AG08395 (cell line): Measurements from ENCODE around the gene TACO1.

Experiments
- DNase-seq: peaks from one replicate; pipeline ENCODE4 v3.0.0; 2012; ENCODE audit warnings: mixed read lengths, low spot score

The TACO1 gene

GRCh38 chr17:63640038-63640437, 39.3 kb downstream of the TACO1 start:
- DNase-seq = no peak

GRCh38 chr17:63641692-63642448, 41.2 kb downstream of the TACO1 start:
- DNase-seq = no peak

DNA sequence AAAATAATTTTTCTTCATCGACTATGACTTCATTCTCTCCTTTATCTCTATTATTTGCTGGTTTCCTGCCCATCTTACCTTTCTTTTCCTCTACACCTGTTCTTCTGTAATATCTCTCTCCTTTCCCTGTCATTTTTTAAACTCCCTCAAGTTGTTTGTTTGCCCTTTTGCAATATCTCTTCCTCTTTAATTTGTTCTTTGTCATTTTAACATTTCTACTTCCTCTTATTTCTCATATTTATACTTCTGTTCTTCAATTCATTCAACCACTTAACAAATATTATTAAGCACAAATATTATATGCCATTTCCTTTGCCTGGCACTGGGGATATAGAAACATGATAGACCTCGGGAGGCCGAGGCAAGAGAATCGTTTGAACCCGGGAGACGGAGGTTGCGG, 44.2 kb downstream of the TACO1 start:
- DNase-seq = no peak

DNA sequence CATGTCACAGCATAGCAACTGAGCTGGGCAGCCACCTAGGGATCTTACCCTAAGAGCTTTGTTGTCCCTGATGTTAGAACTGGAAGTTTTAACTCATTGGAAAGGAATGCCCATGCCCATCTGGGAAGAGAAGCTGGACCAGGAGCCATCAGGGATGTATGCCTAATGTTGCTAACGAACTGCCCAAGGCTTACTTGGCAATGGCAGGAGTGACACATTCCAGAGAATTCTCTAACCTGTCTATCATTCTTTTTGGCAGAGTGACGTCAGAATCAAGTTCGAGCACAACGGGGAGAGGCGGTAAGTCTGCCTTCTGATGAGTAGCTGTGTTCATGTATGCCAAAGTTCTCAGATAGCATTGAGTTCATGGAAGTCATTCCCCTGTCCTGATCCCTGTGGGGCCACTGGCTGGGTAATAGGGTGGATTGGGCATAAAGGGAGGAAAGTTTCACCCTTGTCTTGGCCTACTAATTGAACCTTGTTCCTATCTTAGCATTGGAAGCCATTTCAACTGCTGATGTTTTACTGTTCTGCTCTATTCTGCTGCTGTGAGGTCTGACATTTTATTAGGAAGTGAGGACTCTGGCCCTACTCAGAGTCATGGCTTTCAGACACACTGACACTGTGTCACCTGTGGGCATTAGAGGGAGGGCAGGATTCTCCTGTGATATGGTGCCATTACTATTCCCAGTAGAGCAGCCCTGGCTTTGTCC, 45.2 kb downstream of the TACO1 start:
- peak; percentile 59 for DNase-seq

- no peak for DNase-seq
Measured at GRCh38 chr17:63646488-63646806, 45.8 kb downstream of the TACO1 start.

DNA sequence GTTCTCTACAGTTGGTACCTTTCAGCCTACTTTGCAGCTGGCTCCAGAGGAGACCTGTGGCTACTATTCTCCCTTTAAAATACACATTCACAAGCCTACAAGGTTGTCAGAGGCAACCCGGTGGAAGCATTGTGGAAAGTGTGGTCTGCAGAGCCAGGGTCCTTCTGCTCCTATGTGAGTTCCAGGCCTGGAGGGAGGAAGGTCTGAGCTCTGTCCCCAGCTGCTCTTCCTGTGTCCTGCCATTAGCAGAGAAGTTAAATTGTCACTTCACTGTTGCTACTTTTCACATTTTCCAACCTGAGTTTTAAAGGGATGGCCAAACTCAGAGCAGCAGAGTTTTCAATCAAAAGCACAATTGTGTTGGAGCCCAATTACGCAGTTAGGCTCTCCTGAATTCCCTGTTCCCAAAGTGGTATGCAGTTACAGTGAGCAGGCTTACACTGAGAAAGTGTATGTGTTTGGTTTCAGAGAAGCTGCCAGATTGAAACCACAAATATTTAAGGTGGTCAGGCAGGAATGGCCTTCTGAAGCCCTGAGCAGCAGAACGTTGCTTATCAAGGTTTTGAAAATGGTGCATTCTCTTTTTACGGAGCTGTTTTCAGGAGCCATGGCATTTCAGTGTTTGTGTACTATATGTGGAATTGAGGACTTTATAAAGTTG, 46.5 kb downstream of the TACO1 start:
- peak; percentile 48 for DNase-seq

DNA sequence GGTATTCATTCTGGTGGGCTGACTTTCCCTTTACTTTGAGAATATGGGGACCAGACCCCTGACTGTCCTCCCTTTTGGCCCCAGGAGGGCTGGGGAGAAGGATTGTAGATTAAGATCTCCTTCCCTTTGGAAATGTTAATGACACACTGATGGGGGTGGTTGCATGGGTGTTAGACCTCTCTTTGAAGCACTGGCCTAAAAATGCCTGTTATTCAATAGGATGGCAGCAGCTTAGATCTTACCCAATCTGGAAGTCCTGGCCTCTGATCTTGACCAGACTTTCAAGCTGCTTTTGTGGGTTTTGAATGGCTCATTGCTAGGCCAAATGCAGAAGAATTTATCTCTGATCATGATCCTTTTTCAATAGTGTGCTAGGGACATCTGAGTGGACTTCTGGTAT, 47.2 kb downstream of the TACO1 start:
- no peak for DNase-seq

DNA sequence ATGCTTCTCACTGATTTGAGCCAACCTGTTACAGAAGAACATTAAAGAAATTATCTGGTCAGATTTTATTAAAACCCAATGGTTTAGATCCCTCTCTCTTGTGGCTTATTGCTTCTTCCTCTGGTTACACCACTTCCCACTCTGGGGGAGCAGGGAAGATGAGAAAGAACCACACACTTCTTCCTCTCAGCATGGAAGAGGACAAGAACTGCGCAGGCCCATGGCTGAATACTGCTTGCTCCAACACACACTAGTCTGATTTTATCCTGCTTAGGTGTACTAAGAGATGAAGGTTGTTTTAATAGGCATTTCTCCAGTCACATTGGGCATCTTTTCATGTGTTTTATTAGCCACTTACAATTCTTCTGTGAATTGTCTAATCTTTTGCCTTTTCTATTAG, 49.1 kb downstream of the TACO1 start:
- no peak for DNase-seq

DNA sequence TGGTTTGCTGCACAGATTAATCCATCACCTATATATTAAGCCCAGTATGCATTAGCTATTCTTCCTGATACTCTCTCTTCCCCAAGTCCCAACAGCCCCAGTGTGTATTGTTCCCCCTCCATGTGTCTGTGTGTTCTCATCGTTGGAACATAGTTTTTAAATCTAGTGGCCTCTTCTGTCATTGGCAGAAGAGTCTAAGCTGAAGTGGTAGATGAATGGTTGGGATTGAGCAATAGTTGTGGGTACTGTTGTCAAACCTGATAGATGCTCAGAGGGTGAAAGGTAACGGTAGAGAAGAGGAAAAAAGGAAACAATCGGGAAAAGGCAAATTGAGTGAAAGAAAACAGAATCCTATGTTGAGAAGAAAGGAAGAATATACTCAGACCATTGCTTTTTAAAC, 51.4 kb downstream of the TACO1 start:
- no peak for DNase-seq

DNA sequence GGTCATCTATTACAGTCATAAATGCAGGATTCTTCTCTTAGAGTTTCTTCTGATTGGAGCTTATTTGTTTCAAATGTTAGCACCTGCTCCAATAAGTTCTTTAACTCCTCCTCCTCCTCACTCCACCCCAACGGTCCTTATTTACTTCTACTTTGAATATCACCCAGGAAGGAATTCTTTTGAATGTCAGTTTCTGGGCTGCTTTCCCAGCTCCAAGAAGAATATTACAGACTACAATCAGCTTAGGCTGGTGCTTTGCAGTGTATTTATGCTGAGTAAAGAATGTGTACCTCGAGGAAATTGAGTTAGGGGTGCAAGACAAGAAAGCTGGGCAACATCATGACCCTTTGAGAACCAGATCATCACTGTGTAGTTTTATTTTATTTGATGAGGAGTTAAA, 52.4 kb downstream of the TACO1 start:
- no peak for DNase-seq

GRCh38 chr17:63657786-63658185, 57.1 kb downstream of the TACO1 start:
- DNase-seq = no peak
